ENCODE data around the gene GLB1L3.

DNA sequence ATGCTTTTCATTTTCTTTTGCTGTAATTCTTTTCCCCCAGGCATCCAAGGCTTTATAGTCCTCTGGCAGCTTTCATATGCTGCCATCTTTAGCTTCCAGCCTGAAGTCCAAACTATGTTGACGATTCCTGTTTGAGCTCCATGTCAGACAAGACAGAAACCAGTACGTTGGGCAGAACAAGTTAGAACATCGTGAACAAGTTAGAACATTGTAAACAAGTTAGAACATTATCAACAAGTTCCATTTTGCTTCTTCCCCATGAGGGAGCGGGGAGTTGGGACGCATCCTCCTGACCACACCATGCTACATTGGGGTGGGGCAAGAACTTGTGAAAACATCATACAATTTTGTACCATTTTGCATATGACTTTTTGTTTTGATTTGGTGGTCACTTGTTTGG, 79.5 kb downstream of the GLB1L3 start:
- TF ChIP-seq GATA3 (IDR thresholded peaks at IDR 0.05; ENCODE audit: low read depth, low read length) (no peak), GATA2 (IDR thresholded peaks at IDR 0.05; ENCODE audit: low read depth, low read length) (no peak)
